Fibroblast of lung (primary cell): ENCODE measurements around the gene SLC16A8.

Experiments
- CTCF ChIP-seq, 2 donors: IDR thresholded peaks in 1 of 2; conservative IDR thresholded peaks in 1 of 2; 1 replicate in 1 of 2; 2 replicates in 1 of 2; pipeline ENCODE4 v1.5.1; 2011 to 2012; ENCODE audit warnings: low read length in 2 of 2, control low read depth in 1 of 2, inconsistent platforms in 1 of 2, low read depth in 1 of 2, mild to moderate bottlenecking in 1 of 2
- EZH2 ChIP-seq: IDR thresholded peaks from 2 replicates; pipeline ENCODE4 v1.5.1; 2012; ENCODE audit warnings: low read length, control low read depth, mild to moderate bottlenecking; ENCODE audit errors: missing control alignments

- TF ChIP-seq CTCF (conservative IDR thresholded peaks at IDR 0.05 in 1 of 2, IDR thresholded peaks at IDR 0.05 in 1 of 2; ENCODE audit: low read depth in 1 of 2, low read length in 2 of 2) (no peak), EZH2 (no peak)
Measured at GRCh38 chr22:38083931-38084631, at the start of gene SLC16A8.
